Cardiac muscle cell (in vitro differentiated cells and primary cell): Measurements from ENCODE around the gene WSB1. TPM values are rescaled to one million over a fixed set of nuclear protein-coding genes. Genes with fewer than 3 reads are reported as not detected.
"Not testable (repeated sequence)": the region's sequence is repeated elsewhere in the genome, so short reads cannot be mapped to it uniquely, and the experiment has no call there.

Source experiments
- DNase-seq, 2 donors: peaks; one replicate each; pipeline versions ENCODE4 v3.0.0 to v3.0.0-alpha.2; 2010 to 2017; ENCODE audit warnings: low read depth in 1 of 2, low spot score in 1 of 2
- H3K27ac ChIP-seq: fragments of 200-600 bp; sonication (generic); 2 replicates; pipeline ENCODE4 v1.5.1; 2016
- H3K27me3 ChIP-seq: fragments of 200-600 bp; sonication (generic); 2 replicates; pipeline ENCODE4 v1.6.0; 2016; ENCODE audit warnings: control low read depth
- H3K36me3 ChIP-seq: fragments of 200-600 bp; sonication (generic); 2 replicates; pipeline ENCODE4 v1.5.1; 2016; ENCODE audit warnings: control low read depth
- H3K4me1 ChIP-seq: fragments of 200-600 bp; sonication (generic); 2 replicates; pipeline ENCODE4 v1.8.1; 2017; ENCODE audit warnings: low read depth, mild to moderate bottlenecking, mixed run types
- H3K4me3 ChIP-seq: fragments of 200-600 bp; sonication (generic); 2 replicates; pipeline ENCODE4 v1.5.1; 2016; ENCODE audit warnings: mild to moderate bottlenecking
- H3K9me3 ChIP-seq: fragments of 200-600 bp; sonication (generic); 2 replicates; pipeline ENCODE4 v1.5.1; 2017; ENCODE audit warnings: low read depth, mild to moderate bottlenecking, control low read depth
- CTCF ChIP-seq: IDR thresholded peaks from 2 replicates; pipeline ENCODE4 v1.5.1; 2012; ENCODE audit warnings: low read depth, mild to moderate bottlenecking, low read length
- polyA plus RNA-seq: library from polyadenylated mRNA; unstranded; fragments of >200 nt; fragmentation: Nextera tagmentation; extraction: Ambion mirVana; gene quantifications from 2 replicates; pipeline ENCODE4 v1.2.1, GENCODE V29; 2016
- total RNA-seq: library from RNA; depleted of rRNA; stranded (reverse); fragments of >200 nt; gene quantifications from 2 replicates; pipeline ENCODE4 v1.2.3, GENCODE V29; 2016

WSB1 gene
- total and polyA plus RNA-seq, 2 experiments from 2014 or later, result 308 to 471 TPM

- TF ChIP-seq CTCF, result no peak
- H3K4me1 ChIP-seq, result no peaks in the 10 kb centered on the region
- H3K4me3 ChIP-seq, result no peak overlapping the region
- H3K36me3 ChIP-seq, result no peaks in the 10 kb centered on the region
- peak in 1 of 2 donors; percentile 72 for DNase-seq
- no peaks in the 10 kb centered on the region for H3K9me3 ChIP-seq
- no peaks in the 10 kb centered on the region for H3K27me3 ChIP-seq
- H3K27ac ChIP-seq, result no peak overlapping the region
These were observed 34.0 kb downstream of the WSB1 start for GRCh38 chr17:27327871-27328270.

GRCh38 chr17:27328686-27329085 is 34.8 kb downstream of the WSB1 start:
- H3K4me3 ChIP-seq, H3K27ac ChIP-seq, DNase-seq, H3K9me3 ChIP-seq, H3K36me3 ChIP-seq, H3K27me3 ChIP-seq, H3K4me1 ChIP-seq: not testable (repeated sequence)

- DNase-seq, result no peak
- TF ChIP-seq CTCF, result no peak
- H3K9me3 ChIP-seq, result no peaks in the 10 kb centered on the region
- H3K4me3 ChIP-seq, result no peak overlapping the region
- H3K27ac ChIP-seq, result no peak overlapping the region
- no peaks in the 10 kb centered on the region for H3K36me3 ChIP-seq
- no peaks in the 10 kb centered on the region for H3K27me3 ChIP-seq
- peaks cover 9% of the 10 kb centered on the region for H3K4me1 ChIP-seq
These were observed 35.4 kb downstream of the WSB1 start for GRCh38 chr17:27329146-27329805.

GRCh38 chr17:27332047-27332393 is 38.1 kb downstream of the WSB1 start:
- TF ChIP-seq CTCF, result no peak
- H3K9me3 ChIP-seq, result no peaks in the 10 kb centered on the region
- H3K4me1 ChIP-seq, result peaks cover 9% of the 10 kb centered on the region
- H3K27ac ChIP-seq, result peak overlapping the region; percentile 89
- no peak overlapping the region for H3K4me3 ChIP-seq
- DNase-seq, result no peak
- H3K27me3 ChIP-seq, result no peaks in the 10 kb centered on the region
- no peaks in the 10 kb centered on the region for H3K36me3 ChIP-seq

- Histone ChIP-seq H3K36me3 (no peaks in the 10 kb centered on the region), H3K9me3 (no peaks in the 10 kb centered on the region), H3K4me1 (peaks cover 9% of the 10 kb centered on the region), H3K27me3 (no peaks in the 10 kb centered on the region), H3K27ac (peak overlapping the region; percentile 89), H3K4me3 (peak overlapping the region; percentile 6)
- DNase-seq, result peak; percentile 97 to 99
- peak; percentile 80 for TF ChIP-seq CTCF
These were observed 38.8 kb downstream of the WSB1 start for GRCh38 chr17:27332485-27333409.

- H3K27ac ChIP-seq, result peak overlapping the region; percentile 89
- peak overlapping the region; percentile 6 for H3K4me3 ChIP-seq
- no peak for DNase-seq
These were observed 39.6 kb downstream of the WSB1 start for GRCh38 chr17:27333410-27333980.

More at GRCh38 chr17:27333410-27333980, 39.6 kb downstream of the WSB1 start:
- Histone ChIP-seq H3K27me3 (no peaks in the 10 kb centered on the region), H3K9me3 (no peaks in the 10 kb centered on the region), H3K36me3 (no peaks in the 10 kb centered on the region), H3K4me1 (peaks cover 9% of the 10 kb centered on the region)
- no peak for TF ChIP-seq CTCF
